Subcutaneous abdominal adipose tissue (tissue), 5 donors: ENCODE results near the gene HIRA.

Experiments used
- H3K27ac ChIP-seq: one replicate; pipeline ENCODE4 v1.7.0; 2013; ENCODE audit warnings: low read depth, mild to moderate bottlenecking, inconsistent platforms, low read length, moderate library complexity
- H3K27me3 ChIP-seq, 5 donors: one replicate each; pipeline ENCODE4 v1.7.0; 2013; ENCODE audit warnings: low read length in 5 of 5, inconsistent platforms in 1 of 5; ENCODE audit not compliant: control insufficient read depth in 5 of 5, insufficient read depth in 4 of 5
- H3K36me3 ChIP-seq, 5 donors: one replicate each; pipeline ENCODE4 v1.7.0; 2013; ENCODE audit warnings: low read length in 5 of 5; ENCODE audit not compliant: control insufficient read depth in 5 of 5, insufficient read depth in 5 of 5
- H3K4me1 ChIP-seq, 5 donors: one replicate each; pipeline ENCODE4 v1.7.0; 2013; ENCODE audit warnings: low read length in 5 of 5, mild to moderate bottlenecking in 3 of 5, moderate library complexity in 1 of 5; ENCODE audit not compliant: control insufficient read depth in 5 of 5, insufficient read depth in 5 of 5
- H3K4me3 ChIP-seq, 5 donors: one replicate each; pipeline ENCODE4 v1.7.0; 2013; ENCODE audit warnings: low read length in 5 of 5, low read depth in 1 of 5
- H3K9ac ChIP-seq, 5 donors: one replicate each; pipeline ENCODE4 v1.7.0; 2013; ENCODE audit warnings: low read length in 5 of 5, mild to moderate bottlenecking in 4 of 5, moderate library complexity in 3 of 5
- H3K9me3 ChIP-seq, 5 donors: one replicate each; pipeline ENCODE4 v1.7.0; 2013; ENCODE audit warnings: low read length in 5 of 5; ENCODE audit not compliant: control insufficient read depth in 5 of 5
- donor health status: healthy.
- donor health status: healthy.
- donor health status: healthy.
- donor health status: healthy.
- donor health status: healthy.

The HIRA gene

GRCh38 chr22:19463491-19464469 lies 32.2 kb upstream of the HIRA start:
- no peaks in the 10 kb centered on the region for H3K27me3 ChIP-seq
- peaks cover 8 to 75% (median 60%) of the 10 kb centered on the region in 5 donors for H3K36me3 ChIP-seq
- no peak overlapping the region for H3K4me3 ChIP-seq
- H3K9me3 ChIP-seq = no peaks in the 10 kb centered on the region
- H3K4me1 ChIP-seq = no peaks in the 10 kb centered on the region
- H3K9ac ChIP-seq = peak overlapping the region in 1 of 5 donors; percentile 2
- peak overlapping the region; percentile 8 for H3K27ac ChIP-seq

GRCh38 chr22:19463008-19463407 lies 31.5 kb upstream of the HIRA start:
- peaks cover 10 to 70% (median 58%) of the 10 kb centered on the region in 5 donors for H3K36me3 ChIP-seq
- H3K27me3 ChIP-seq = no peaks in the 10 kb centered on the region
- H3K4me1 ChIP-seq = no peaks in the 10 kb centered on the region
- H3K27ac ChIP-seq = no peak overlapping the region
- no peak overlapping the region for H3K9ac ChIP-seq
- no peak overlapping the region for H3K4me3 ChIP-seq
- H3K9me3 ChIP-seq = no peaks in the 10 kb centered on the region

- no peak overlapping the region for H3K9ac ChIP-seq
- H3K27ac ChIP-seq = no peak overlapping the region
- peaks cover 10 to 69% (median 56%) of the 10 kb centered on the region in 5 donors for H3K36me3 ChIP-seq
Measured at GRCh38 chr22:19461506-19461905, 30.0 kb upstream of the HIRA start.

GRCh38 chr22:19460036-19460435 lies 28.5 kb upstream of the HIRA start:
- no peak overlapping the region for H3K4me3 ChIP-seq
- H3K4me1 ChIP-seq = no peaks in the 10 kb centered on the region
- no peaks in the 10 kb centered on the region for H3K27me3 ChIP-seq
- H3K27ac ChIP-seq = no peak overlapping the region
- no peaks in the 10 kb centered on the region for H3K9me3 ChIP-seq
- peaks cover 8 to 69% (median 56%) of the 10 kb centered on the region in 5 donors for H3K36me3 ChIP-seq
- H3K9ac ChIP-seq = no peak overlapping the region

More at GRCh38 chr22:19461506-19461905, 30.0 kb upstream of the HIRA start:
- H3K9me3 ChIP-seq = no peaks in the 10 kb centered on the region
- H3K4me3 ChIP-seq = no peak overlapping the region
- H3K27me3 ChIP-seq = no peaks in the 10 kb centered on the region
- no peaks in the 10 kb centered on the region for H3K4me1 ChIP-seq

GRCh38 chr22:19457828-19458428 lies 26.4 kb upstream of the HIRA start:
- no peaks in the 10 kb centered on the region for H3K4me1 ChIP-seq
- no peak overlapping the region for H3K9ac ChIP-seq
- H3K9me3 ChIP-seq = no peaks in the 10 kb centered on the region
- no peaks in the 10 kb centered on the region for H3K27me3 ChIP-seq
- H3K4me3 ChIP-seq = no peak overlapping the region
- peaks cover 7 to 72% (median 64%) of the 10 kb centered on the region in 5 donors for H3K36me3 ChIP-seq
- no peak overlapping the region for H3K27ac ChIP-seq

- no peak overlapping the region for H3K27ac ChIP-seq
- H3K36me3 ChIP-seq = peaks cover 9 to 84% (median 71%) of the 10 kb centered on the region in 5 donors
- H3K9ac ChIP-seq = no peak overlapping the region
- no peaks in the 10 kb centered on the region for H3K27me3 ChIP-seq
- H3K9me3 ChIP-seq = no peaks in the 10 kb centered on the region
- H3K4me3 ChIP-seq = no peak overlapping the region
- no peaks in the 10 kb centered on the region for H3K4me1 ChIP-seq
Measured at GRCh38 chr22:19456541-19456940, 25.0 kb upstream of the HIRA start.

GRCh38 chr22:19455585-19456370 lies 24.2 kb upstream of the HIRA start:
- H3K27ac ChIP-seq = no peak overlapping the region
- no peak overlapping the region for H3K9ac ChIP-seq
- H3K9me3 ChIP-seq = no peaks in the 10 kb centered on the region
- H3K4me3 ChIP-seq = no peak overlapping the region
- peaks cover 14 to 84% (median 73%) of the 10 kb centered on the region in 5 donors for H3K36me3 ChIP-seq
- peaks cover 0 to under 1% (median 0%) of the 10 kb centered on the region in 5 donors for H3K4me1 ChIP-seq
- no peaks in the 10 kb centered on the region for H3K27me3 ChIP-seq

- no peak overlapping the region for H3K27ac ChIP-seq
- peaks cover 14 to 86% (median 73%) of the 10 kb centered on the region in 5 donors for H3K36me3 ChIP-seq
Measured at GRCh38 chr22:19455033-19455432, 23.5 kb upstream of the HIRA start.

GRCh38 chr22:19454156-19454555 lies 22.6 kb upstream of the HIRA start:
- H3K36me3 ChIP-seq = peaks cover 14 to 84% (median 72%) of the 10 kb centered on the region in 5 donors

More at GRCh38 chr22:19455033-19455432, 23.5 kb upstream of the HIRA start:
- H3K9ac ChIP-seq = no peak overlapping the region
- no peaks in the 10 kb centered on the region for H3K9me3 ChIP-seq
- H3K4me1 ChIP-seq = peaks cover 0 to 8% (median 0%) of the 10 kb centered on the region in 5 donors
- no peaks in the 10 kb centered on the region for H3K27me3 ChIP-seq
- H3K4me3 ChIP-seq = no peak overlapping the region

More at GRCh38 chr22:19454156-19454555, 22.6 kb upstream of the HIRA start:
- H3K27me3 ChIP-seq = no peaks in the 10 kb centered on the region
- no peak overlapping the region for H3K9ac ChIP-seq
- no peak overlapping the region for H3K27ac ChIP-seq
- peaks cover 0 to 8% (median 0%) of the 10 kb centered on the region in 5 donors for H3K4me1 ChIP-seq
- H3K9me3 ChIP-seq = no peaks in the 10 kb centered on the region
- H3K4me3 ChIP-seq = no peak overlapping the region
